ENCODE measurements around the gene COX5A. TPM values are rescaled to one million over a fixed set of nuclear protein-coding genes. Genes with fewer than 3 reads are reported as not detected.

The COX5A gene
- total RNA-seq, 4 donors from 2014 or later: 27.8 to 51.3 (median 32.1) TPM

DNA sequence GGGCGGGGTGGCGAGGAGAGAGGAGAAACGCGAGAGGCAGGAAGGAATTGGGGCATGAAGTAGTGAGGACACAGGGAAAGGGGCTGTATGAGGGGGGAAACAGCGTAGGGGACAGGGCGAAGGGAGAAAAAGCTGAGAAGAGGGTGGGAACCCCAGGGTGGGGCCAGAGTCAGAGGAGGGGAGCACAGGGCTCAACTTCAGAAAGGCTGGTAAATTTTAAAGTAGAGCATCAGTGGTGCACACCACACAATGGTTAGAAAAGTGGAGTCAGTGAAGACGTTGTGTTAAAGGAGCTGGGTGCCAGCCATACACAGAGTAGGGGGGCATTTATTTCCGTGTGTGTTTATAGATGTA lies 21.7 kb upstream of the COX5A start:
- H3K27me3 ChIP-seq: peaks cover 0 to 23% of the 10 kb centered on the region in 2 donors
- 10% methylated on average over 8 of the region's 8 CpGs for WGBS, 2 donors

DNA sequence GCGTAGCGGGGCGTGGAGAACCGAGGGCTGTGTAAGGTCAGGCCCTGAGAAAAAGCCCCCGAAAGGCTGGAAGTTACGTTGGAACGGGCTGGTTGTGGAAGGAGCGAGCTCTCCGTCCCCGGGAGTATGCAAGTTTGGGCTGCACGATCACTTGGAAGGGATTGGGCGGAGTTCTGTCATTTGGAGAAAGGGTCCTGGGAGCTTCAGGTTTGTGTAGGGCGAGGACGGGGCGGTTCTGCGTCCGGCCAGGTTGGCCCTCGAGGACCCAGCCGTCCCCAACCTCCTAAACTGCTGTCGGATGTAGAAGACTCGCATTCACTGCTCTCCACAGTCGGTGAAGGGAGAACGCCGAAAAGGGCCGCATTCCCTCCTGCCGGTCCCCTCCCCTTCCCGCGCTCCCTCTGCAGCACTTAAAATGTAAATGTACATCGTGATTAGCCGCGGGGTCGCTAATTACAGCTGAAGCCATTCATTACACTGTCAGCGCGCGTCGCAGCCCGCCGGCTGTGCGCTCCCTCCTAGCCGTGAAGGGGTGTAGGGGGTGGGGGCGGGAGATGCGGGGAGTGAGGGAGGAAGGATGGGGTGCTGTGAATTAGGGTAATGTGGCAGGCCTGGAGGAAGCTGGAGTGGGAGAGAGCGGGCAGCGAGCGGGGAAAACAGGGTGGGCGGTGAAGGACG lies 21.2 kb upstream of the COX5A start:
- peak overlapping the region in 3 of 4 donors; percentile 72 to 94 (median 89) for H3K27ac ChIP-seq
- TF ChIP-seq EP300 (IDR thresholded peaks at IDR 0.05) (no peak), POLR2A (IDR thresholded peaks at IDR 0.05) (no peak)
- TF ChIP-seq, protein P1, sequence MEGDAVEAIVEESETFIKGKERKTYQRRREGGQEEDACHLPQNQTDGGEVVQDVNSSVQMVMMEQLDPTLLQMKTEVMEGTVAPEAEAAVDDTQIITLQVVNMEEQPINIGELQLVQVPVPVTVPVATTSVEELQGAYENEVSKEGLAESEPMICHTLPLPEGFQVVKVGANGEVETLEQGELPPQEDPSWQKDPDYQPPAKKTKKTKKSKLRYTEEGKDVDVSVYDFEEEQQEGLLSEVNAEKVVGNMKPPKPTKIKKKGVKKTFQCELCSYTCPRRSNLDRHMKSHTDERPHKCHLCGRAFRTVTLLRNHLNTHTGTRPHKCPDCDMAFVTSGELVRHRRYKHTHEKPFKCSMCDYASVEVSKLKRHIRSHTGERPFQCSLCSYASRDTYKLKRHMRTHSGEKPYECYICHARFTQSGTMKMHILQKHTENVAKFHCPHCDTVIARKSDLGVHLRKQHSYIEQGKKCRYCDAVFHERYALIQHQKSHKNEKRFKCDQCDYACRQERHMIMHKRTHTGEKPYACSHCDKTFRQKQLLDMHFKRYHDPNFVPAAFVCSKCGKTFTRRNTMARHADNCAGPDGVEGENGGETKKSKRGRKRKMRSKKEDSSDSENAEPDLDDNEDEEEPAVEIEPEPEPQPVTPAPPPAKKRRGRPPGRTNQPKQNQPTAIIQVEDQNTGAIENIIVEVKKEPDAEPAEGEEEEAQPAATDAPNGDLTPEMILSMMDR (IDR thresholded peaks at IDR 0.05): no peak
- DNase-seq (ENCODE audit: low spot score in 2 of 2): no peak
- WGBS, 2 donors: 5 to 6% methylated on average over 43 to 47 of the region's 47 CpGs
- peaks cover 0 to 60% (median 20%) of the 10 kb centered on the region in 4 donors for H3K4me1 ChIP-seq
- peaks cover 0 to 23% of the 10 kb centered on the region in 2 donors for H3K27me3 ChIP-seq
- H3K4me3 ChIP-seq: peak overlapping the region; percentile 53 to 79 (median 71)
- H3K36me3 ChIP-seq: no peaks in the 10 kb centered on the region
- no peaks in the 10 kb centered on the region for H3K9me3 ChIP-seq

More for the DNA sequence above, 21.7 kb upstream of the COX5A start:
- H3K36me3 ChIP-seq: no peaks in the 10 kb centered on the region
- peaks cover 0 to 61% (median 20%) of the 10 kb centered on the region in 4 donors for H3K4me1 ChIP-seq
- H3K4me3 ChIP-seq: peak overlapping the region in 3 of 4 donors; percentile 70 to 79 (median 72)
- TF ChIP-seq EP300 (IDR thresholded peaks at IDR 0.05) (no peak), POLR2A (IDR thresholded peaks at IDR 0.05) (no peak)
- TF ChIP-seq, protein P1 (IDR thresholded peaks at IDR 0.05): no peak
- no peak for DNase-seq (ENCODE audit: low spot score in 2 of 2)
- peak overlapping the region in 2 of 4 donors; percentile 89 to 94 for H3K27ac ChIP-seq
- H3K9me3 ChIP-seq: no peaks in the 10 kb centered on the region

DNA sequence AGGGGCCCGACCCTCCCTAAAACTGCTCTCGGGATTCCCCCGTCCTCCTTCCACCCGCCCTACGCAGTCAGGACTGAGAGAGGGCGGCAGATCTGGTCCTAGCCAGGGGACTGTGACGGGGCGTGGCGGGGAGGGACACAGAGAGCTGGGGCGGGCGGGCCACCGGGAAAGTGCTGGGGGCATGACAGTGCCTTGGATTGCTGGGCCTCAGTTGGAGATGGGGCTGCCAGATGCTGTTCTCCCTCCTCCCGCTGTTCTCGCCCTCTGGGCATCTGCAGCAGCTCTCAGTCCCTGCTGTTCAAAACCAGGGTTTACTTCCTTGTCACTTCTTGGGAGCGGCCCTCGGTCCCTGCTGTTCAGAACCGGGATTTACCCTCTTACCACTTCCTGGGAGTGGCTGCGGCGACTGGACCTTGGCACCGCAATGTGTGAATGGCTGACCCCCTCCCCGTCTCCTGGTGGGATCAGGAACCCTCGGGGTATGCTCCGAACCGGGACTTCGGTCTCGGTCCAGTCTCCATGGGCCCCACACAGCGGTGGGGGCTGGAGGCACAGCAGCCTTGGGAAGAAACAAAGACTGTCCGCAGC lies 20.5 kb upstream of the COX5A start:
- H3K4me1 ChIP-seq: peaks cover 0 to 59% (median 20%) of the 10 kb centered on the region in 4 donors
- peak in 1 of 2 donors; percentile 32 for DNase-seq (ENCODE audit: low spot score in 2 of 2)

DNA sequence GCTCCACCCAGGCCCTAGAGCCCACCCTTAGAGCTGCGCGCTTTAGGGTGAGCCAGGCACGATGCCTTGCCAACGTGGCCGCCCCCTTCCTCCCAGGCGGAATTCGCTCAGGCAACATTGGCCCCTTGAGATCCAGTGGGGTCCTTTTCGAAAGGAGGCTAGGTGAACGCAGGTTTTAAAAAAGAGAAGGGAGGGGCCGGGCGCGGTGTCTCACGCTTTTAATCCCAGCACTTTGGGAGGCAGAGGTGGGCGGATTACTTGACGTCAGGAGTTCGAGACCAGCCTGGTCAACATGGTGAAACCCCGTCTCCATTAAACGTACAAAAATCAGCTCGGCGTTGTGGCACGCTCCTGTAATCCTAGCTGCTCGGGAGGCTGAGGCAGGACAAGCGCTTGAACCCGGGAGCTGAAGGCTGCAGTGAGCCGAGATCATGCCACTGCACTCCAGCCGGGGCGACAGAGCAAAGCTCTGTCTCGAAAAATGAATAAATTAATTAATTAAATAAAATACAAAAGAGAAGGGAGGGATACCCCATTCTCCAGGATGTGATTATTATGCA lies 19.7 kb upstream of the COX5A start:
- H3K36me3 ChIP-seq: no peaks in the 10 kb centered on the region
- no peak for DNase-seq (ENCODE audit: low spot score in 2 of 2)
- TF ChIP-seq, protein P1 (IDR thresholded peaks at IDR 0.05): no peak
- TF ChIP-seq POLR2A (IDR thresholded peaks at IDR 0.05): no peak
- no peak for TF ChIP-seq EP300 (IDR thresholded peaks at IDR 0.05)
- H3K9me3 ChIP-seq: no peaks in the 10 kb centered on the region
- H3K4me1 ChIP-seq: peaks cover 0 to 59% (median 20%) of the 10 kb centered on the region in 4 donors
- H3K27ac ChIP-seq: peak overlapping the region; percentile 18 to 94 (median 86)
- 3 to 5% methylated on average over 27 to 28 of the region's 28 CpGs for WGBS, 2 donors
- H3K4me3 ChIP-seq: peak overlapping the region; percentile 53 to 79 (median 71)
- H3K27me3 ChIP-seq: peaks cover 0 to 23% of the 10 kb centered on the region in 2 donors

More for the DNA sequence above, 20.5 kb upstream of the COX5A start:
- TF ChIP-seq, protein P1 (IDR thresholded peaks at IDR 0.05): peak in 4 of 5 experiments; percentile 18 to 59 (median 38)
- TF ChIP-seq EP300 (IDR thresholded peaks at IDR 0.05): peak in 1 of 2 donors; percentile 36
- TF ChIP-seq POLR2A (IDR thresholded peaks at IDR 0.05): peak in 1 of 2 donors; percentile 19
- no peaks in the 10 kb centered on the region for H3K36me3 ChIP-seq
- H3K4me3 ChIP-seq: peak overlapping the region; percentile 53 to 79 (median 71)
- no peaks in the 10 kb centered on the region for H3K9me3 ChIP-seq
- H3K27ac ChIP-seq: peak overlapping the region; percentile 13 to 94 (median 80)
- H3K27me3 ChIP-seq: peaks cover 0 to 23% of the 10 kb centered on the region in 2 donors
- 0 to 1% methylated on average over 20 to 22 of the region's 28 CpGs for WGBS, 2 donors
